HG03175 (cell line): ENCODE results near the gene B3GNT2.

Experiments
- ATAC-seq: cut with Tn5 transposase; IDR thresholded peaks from one replicate; pipeline ENCODE4 v1.9.1; 2021; ENCODE audit warnings: mild to moderate bottlenecking, moderate library complexity; ENCODE audit not compliant: unreplicated experiment

B3GNT2 gene

DNA sequence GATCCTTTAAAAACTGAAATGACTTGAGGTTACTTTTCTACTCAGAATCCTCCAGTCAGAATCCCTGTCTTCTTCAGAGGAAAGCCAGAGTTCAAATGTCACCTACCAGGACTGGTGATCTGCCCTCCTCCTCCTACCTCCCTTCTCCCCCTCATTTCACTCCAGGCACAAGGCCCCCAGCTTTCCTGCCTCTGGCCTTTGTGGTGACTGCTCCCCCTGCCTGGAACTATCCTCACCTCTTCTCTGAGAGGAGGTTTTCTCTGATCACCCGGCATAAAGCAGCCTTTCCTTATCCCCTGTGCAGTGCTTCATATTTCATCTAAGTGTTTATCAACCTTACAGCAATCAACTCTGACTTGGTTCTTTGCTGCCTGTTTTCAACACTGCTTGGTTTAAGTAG is 6.8 kb downstream of the B3GNT2 start:
- no peak for ATAC-seq

DNA sequence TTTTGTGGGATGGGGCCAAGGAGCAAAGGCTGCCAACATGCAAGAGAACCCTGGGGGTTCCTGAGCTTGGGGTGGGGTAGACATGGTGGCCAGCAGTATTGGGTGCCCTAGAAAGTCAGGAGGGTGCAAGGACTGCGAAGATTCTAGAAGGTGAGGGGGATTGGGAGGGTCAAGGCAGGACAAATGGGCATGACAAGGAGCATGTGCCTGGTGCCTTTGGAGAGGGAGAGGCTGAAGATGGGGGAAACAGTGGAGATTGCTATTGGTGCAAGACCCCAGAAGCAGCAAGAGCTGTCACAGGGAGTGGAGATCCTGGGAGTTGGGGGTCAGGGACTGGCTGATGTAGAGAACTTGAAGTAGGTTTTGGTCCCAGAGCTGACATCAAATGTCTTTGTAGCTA is 7.5 kb downstream of the B3GNT2 start:
- ATAC-seq, result no peak

DNA sequence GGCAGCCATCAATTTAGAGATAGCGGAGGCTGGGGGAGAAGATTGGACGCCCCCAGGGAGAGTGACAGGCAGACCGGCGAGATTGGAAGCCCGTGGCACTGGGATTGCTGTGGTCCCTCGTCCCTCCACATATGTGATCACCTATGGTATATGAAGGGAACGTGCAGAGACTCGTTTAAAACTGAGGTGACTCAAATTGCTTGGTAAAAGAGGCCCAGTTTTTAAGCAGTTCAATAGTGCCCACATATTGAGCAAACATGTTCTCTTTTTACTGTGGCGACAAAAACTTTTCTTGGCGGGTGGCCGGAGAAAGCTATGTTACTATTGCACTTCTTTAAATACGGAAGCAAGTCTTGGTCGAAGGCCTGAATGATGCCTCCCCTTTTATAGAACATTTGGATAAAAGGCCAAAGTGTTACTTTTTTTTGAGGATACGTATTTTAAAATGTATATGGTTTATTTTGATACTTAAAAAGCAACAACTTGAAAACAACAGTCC is 9.1 kb downstream of the B3GNT2 start:
- ATAC-seq, result no peak

DNA sequence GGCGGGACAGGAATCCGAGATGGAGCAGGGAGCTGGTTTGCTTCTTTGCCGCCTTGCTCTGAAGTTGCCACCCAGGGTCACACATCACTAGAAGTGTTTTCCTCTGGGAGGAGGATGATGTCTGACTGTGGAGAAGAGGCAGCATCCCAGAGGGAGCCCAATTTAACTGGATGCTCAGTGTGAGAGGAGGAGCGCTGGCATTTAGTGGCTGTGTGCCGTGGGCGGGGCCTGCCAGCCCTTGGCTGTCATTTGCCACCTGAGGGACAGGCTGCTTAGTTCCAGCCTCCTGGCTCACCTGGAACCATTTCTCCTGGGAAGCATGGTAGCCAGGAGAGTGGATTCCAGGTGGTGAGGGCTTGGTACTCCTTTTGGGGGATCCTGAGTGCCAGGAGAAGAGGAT is 9.6 kb downstream of the B3GNT2 start:
- no peak for ATAC-seq

DNA sequence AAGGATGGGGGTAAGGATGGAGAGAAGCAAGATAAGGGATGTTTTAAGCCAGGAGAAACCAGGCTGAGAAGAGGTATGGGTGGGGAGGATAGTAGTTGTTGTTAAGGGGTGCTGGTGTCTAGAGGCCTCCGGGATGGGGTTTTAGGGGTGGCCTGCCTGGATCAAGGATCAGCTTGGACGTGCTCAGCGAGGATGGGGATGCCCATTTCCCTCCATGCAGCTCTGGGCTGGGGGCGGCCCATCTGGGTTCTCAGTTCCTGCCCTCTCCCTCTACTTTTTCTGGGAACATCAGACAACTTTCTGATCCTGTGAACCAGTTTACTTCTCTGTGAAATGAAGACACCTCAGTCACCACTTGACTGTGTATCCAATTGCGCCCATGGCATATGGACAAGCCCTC is 10.1 kb downstream of the B3GNT2 start:
- no peak for ATAC-seq

DNA sequence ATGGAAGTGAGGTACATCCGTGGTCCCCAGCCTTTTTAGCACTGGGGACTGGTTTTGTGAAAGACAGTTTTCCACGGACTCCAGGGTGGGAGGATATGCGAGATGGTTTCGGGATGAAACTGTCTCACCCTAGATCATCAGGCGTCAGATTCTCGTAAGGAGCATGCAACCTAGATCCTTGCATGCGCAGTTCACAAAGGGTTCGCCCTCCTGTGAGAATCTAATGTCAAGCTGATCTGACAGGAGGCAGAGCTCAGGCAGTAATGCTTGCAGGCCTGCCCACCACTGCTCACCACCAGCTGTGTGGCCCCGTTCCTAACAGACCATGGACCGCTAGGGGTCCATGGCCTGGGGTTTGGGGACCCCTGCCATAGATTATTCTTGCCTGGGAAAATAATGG is 11.6 kb downstream of the B3GNT2 start:
- no peak for ATAC-seq

DNA sequence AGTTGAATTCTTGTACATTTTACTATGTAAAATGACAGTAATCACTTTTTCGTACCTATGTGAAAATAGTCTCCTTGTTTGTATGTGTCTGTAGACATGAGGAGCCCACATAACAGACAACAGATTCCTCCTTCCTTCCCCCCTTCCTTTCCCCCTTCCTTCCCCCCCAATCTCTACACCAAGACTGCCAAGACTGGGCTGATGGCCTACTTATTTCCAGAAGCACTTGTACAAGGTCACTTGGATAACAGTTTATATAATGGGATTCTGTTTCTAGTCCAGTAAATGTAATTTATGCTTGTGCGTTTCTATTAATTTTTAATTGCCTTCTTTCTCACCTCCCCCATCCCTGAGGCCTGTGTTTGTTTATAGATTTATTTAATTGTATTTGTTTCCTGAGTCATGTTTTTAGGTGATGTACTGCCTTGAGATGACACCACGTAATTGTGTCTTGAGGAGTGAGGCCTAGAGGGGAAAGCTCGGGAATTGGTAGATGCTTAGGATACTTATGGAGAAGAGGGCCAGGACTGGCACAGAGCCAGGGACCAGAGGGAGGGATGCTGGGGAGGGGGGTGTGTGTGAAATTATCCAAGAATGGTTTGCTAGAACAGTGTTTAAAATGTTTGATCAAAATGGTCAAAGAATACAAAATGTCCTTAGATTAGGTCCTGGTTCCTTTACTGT is 12.3 kb downstream of the B3GNT2 start:
- ATAC-seq, result no peak

DNA sequence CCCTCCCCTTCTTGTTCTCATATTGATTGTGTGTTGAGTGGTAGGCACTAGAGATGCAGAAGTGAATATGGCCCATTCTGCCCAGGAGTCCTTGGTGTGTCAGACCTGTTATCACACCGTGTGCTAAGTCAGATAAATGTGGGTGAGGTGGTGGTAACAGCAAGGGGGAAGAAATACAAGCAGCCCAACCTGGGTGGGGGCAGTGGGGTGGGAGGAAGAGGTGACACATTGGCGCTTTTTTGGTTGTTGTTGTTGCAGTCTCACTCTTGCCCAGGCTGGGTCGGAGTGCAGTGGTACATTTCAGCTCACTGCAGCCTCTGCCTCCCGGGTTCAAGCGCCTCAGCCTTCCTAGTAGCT is 12.8 kb downstream of the B3GNT2 start:
- no peak for ATAC-seq

DNA sequence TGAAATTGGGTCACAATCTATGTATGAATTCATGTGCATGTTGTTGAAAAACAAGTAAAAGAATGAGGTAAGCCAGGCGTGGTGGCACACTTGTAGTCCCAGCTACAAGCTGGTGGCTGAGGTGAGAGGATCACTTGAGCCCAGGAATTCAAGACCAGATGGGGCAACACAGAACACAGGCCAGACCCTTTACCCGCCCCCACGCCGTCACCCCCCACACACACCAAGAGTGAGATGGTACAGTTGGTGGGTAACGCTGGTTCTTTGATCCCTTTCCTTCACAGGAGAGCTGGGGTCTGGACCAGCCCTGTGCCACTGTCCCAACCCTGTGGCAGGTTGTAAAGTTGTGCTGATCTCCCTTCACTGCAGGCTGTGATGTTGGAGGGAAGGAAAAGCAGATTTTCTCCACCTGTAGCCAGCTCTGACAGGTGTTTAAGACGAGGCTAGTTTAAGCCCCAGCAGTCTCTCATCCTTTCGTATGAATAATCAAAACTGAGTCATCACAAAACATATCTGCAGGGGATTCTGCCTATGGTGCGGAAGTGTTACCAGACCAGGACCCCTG is 13.6 kb downstream of the B3GNT2 start:
- no peak for ATAC-seq

DNA sequence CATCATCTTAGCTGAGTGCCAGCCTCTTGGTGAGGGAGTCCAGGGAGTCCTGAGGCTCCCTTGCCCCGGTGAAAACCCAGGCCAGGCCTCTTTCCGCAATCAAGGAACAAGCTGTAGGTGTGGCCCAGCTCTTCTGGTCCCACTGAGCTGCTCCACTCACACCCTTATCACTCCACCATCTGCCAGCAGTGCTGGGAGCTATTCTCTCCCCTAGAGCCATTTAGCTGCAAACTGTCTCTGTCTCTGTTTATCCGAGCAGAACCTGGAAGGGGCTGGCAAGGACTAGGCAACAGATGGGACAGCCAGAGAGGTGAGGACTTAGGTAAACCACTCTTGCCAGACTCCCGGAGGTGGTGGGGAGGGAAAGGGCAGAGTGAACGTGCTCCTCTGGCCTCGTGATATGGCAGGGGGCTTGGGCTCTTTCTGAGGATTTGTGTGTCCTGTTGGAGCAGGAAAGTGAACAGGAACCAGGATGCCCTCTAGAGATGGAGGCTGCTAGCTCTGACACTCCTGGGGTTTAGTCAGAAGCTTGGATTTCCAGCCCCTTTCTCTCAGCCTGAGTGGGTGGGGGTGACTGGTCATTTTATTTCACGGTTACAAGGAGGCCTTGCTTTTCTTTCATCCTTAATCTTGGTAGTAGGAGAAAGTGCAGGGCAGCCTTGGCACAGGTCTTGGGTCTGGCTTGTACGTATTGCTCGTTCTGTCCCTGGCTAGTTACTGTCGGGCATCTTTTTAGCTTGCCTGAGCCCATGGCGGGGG is 19.6 kb downstream of the B3GNT2 start:
- ATAC-seq, result no peak

DNA sequence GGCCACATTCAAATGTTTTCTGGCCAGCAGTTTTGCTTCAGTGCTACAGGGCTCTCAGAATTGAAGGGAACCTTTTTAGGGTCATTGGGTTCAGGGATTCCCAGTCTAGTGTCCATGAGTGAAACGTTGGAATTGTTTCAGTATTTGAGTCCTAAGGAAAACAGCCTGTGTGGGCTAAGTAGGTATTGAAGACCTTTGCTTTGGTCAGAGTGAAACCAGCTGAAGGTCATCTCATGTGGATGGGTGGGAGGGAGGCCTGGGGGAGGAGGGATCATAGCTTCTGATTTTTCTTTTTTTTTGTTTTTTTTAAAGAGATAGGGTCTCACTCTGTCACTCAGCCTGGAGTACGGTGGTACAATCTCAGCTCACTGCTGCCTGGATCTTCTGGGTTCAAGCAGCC is 20.2 kb downstream of the B3GNT2 start:
- no peak for ATAC-seq

DNA sequence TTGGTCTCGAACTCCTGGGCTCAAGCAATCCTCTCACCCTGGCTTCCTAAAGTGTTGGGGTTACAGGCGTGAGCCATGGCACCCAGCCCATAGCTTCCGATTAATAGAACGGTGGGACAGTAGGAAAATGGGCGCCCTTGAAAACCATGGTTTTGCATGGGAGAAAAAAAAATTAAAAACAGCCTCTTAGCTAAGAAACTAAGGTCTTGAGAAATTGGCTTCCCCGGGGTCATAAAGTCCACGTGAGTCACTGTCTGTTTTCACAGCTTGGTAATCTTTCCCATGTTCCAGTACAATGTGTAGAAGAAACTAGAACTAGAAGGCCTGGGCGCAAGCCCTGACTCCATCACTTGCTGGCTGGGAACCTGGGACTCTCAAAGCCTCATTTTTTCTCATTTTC is 20.7 kb downstream of the B3GNT2 start:
- no peak for ATAC-seq

DNA sequence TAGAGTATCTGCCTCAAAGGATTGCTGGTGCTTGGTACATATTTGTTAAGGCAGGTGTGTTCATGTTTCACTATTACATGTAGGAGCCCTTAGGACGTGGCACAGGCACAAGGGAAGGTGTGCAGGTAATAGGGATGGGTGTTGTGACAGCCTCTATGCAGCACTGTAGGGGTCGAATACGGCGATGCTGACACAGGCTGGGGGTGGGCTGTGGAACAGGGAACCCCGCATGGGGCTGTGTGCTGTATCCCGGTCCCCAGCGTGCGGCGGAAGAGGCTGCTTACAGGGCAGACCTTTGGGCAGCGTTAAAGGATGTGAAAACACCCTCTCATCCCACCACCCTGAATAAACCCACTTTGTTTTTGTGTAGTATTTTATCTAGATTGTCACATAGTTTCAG is 21.5 kb downstream of the B3GNT2 start:
- ATAC-seq, result no peak

DNA sequence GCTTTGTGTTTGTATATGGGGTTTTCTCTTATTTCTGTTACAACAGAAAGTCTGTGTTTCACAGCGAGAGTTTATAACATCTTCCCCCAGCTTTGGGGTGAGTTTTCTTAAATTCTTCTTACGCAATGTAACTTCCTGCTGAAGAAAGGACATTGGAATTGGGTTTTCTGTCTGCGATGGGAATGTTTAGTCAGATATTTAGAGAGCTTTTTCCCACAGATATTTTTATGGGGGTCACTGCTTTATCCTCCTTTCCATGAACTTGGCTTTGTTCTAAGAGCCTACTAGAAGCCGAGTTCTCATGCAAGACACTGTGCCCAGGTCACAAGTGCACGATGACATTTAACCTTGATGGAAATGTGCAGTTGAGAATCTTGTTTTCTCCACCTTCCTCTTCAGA is 22.1 kb downstream of the B3GNT2 start:
- no peak for ATAC-seq

DNA sequence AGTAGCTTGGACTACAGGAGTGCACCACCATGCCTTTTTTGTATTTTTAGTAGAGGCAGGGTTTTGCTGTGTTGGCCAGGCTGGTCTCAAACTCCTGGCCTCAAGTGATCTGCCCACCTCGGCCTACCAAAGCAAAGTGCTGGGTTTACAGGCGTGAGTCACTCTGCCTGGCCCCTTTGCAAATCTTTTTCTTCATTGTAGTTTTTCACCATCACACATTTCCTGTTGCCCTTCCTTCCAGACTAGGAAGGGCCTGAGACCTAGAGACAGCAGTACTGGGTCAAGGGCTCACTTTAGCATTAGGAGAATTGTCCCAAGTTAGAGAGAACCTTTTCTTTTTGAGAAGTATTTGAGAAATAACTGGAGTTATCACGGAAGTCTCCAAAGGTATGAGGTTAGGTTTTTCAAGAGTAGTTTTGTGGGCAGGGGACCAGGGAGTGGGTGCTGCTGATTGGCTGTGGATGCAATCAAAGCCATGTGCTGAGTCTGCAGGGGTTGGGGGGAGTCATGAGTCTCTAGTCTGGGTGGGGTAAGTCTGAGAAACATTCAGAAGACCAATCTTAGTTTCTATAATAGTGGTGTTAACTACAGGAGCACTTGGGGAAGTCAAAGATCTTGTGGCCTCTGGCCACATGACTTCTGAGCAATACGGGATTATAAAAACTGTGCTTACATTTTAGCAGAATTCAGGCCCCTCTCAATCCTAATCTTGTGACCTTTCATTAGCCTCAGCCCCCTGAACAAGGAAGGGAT is 23.7 kb downstream of the B3GNT2 start:
- no peak for ATAC-seq

DNA sequence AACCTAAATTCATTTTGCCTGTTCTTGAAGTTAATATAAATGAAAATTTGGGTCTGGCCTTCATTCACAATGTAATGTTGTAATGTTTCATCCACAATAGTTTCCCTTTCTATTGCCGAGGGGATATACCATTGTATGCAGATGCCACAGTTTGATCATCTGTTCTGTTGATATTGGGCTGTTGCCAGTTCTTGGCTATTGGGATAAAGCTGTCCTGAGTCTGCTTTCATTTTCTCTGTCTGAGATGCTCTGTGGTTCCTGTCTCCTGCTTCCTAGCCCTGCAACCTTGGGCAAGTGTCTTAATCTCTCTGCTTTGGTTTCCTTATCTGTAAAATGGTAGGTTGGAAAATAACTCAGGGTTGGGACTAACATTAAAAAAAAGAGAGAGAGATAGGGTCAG is 25.2 kb downstream of the B3GNT2 start:
- no peak for ATAC-seq

DNA sequence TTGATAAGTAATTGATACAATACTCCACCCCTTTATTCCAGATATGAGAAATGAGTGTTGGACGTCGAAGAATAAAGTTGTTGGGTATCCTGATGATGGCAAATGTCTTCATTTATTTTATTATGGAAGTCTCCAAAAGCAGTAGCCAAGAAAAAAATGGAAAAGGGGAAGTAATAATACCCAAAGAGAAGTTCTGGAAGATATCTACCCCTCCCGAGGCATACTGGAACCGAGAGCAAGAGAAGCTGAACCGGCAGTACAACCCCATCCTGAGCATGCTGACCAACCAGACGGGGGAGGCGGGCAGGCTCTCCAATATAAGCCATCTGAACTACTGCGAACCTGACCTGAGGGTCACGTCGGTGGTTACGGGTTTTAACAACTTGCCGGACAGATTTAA is 26.3 kb downstream of the B3GNT2 start:
- no peak for ATAC-seq

DNA sequence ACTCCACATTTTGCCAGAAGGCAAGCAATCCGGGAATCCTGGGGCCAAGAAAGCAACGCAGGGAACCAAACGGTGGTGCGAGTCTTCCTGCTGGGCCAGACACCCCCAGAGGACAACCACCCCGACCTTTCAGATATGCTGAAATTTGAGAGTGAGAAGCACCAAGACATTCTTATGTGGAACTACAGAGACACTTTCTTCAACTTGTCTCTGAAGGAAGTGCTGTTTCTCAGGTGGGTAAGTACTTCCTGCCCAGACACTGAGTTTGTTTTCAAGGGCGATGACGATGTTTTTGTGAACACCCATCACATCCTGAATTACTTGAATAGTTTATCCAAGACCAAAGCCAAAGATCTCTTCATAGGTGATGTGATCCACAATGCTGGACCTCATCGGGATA is 26.8 kb downstream of the B3GNT2 start:
- no peak for ATAC-seq

DNA sequence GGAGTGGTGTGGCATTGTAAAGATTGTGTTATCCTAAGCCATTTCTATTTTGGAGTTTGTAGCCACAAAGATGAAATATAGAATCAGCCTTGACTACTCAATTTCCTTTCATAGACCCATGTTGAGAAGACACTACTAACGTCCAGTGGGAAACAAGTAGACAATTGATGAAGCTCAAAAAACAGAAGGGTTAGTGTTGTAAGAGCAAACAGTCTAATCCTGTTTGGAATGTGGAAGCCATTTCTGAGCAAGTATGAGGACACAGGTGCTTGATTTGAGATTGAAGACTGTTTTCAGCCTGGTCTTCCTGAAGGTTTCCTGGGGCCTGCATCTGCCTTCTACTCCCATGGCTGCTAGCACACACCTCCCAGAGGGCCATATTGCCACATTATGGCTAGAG is 29.1 kb downstream of the B3GNT2 start:
- ATAC-seq, result no peak

DNA sequence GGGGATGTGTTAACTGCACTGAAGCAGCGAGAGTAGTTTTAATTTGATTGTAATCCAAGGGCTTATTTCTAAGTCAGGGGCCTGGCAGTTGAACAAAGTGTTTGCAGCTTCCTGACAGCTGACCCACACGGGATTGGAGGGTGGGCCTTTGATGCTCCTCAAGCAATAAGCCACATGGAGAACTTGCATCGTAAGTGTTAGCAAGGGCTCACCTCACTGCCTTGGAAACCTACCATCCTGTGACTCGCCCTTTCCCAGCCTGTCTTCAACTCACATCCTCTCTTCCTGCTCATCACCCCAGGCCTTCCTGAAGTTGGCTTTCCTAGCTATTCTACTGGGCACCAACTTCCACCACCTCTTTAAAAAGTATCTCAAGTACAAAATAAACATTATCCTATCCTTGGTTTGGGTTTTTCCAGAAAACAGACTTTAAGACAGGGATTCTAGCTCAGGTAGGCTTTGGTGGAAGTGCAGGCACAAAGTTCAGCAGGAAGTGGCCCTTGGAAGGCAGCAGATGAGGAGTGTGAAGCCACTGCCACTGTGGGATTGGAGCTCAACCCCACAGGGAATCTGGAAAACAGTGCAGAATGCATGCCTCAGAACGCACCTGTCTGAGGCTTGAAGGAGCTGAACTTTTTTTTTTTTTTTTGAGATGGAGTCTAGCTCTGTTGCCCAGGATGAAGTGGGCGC is 31.6 kb downstream of the B3GNT2 start:
- no peak for ATAC-seq

DNA sequence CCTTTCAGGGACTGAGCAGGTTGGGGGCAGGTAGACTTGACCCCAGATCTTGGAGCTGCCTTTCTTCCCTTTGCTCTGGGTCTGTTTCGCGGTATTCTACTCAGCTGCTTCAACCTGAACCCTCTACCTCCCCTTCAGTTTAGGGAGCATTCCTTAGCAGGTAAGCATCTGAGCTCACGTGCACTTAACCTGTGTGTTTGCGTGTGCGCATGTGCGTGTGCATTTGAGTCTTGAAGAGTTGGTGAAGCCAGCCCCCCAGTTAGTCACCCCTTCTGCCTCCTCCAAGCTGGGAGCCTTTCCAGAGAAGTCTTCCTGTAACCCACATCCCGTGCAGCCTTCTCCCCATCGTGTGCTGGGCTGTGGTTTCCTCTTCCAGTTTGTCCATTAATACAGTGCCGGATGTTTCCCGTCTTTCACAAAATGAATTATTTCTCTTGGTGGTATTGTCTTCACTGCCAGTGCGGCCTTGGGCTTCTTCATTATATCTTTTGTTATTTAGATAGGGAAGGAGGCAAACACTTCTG is 33.2 kb downstream of the B3GNT2 start:
- ATAC-seq, result no peak
